GM19463 (cell line): ENCODE measurements around the gene GTPBP10.
"Not testable (repeated sequence)": the region's sequence is repeated elsewhere in the genome, so short reads cannot be mapped to it uniquely, and the experiment has no call there.

Experiments used
- ATAC-seq: cut with Tn5 transposase; IDR thresholded peaks from one replicate; pipeline ENCODE4 v1.9.1; 2021; ENCODE audit warnings: mild to moderate bottlenecking, moderate library complexity; ENCODE audit not compliant: unreplicated experiment

Gene GTPBP10

GRCh38 chr7:90350032-90350431 lies 3.5 kb downstream of the GTPBP10 start:
- not testable (repeated sequence) for ATAC-seq

GRCh38 chr7:90351987-90352386 lies 5.5 kb downstream of the GTPBP10 start:
- ATAC-seq = no peak

GRCh38 chr7:90383422-90383821 lies 36.9 kb downstream of the GTPBP10 start:
- no peak for ATAC-seq

GRCh38 chr7:90383861-90384260 lies 37.3 kb downstream of the GTPBP10 start:
- ATAC-seq = no peak

- ATAC-seq = no peak
Measured at GRCh38 chr7:90384433-90384832, 37.9 kb downstream of the GTPBP10 start.

- ATAC-seq = no peak
Measured at GRCh38 chr7:90387470-90388240, 41.1 kb downstream of the GTPBP10 start.

GRCh38 chr7:90390926-90391325 lies 44.4 kb downstream of the GTPBP10 start:
- ATAC-seq = no peak

- ATAC-seq = no peak
Measured at GRCh38 chr7:90391488-90391887, 45.0 kb downstream of the GTPBP10 start.

GRCh38 chr7:90396420-90396819 lies 49.9 kb downstream of the GTPBP10 start:
- ATAC-seq = no peak

- no peak for ATAC-seq
Measured at GRCh38 chr7:90401989-90402388, 55.5 kb downstream of the GTPBP10 start.

- no peak for ATAC-seq
Measured at GRCh38 chr7:90402785-90403173, 56.3 kb downstream of the GTPBP10 start.

- peak; percentile 92 for ATAC-seq
Measured at GRCh38 chr7:90403174-90404113, 56.9 kb downstream of the GTPBP10 start, which contains the start of gene CLDN12. Gene CLDN12, plus strand, starts transcription at chr7:90403461. Its CDS starts 9,216 bp downstream, at chr7:90412677.

GRCh38 chr7:90404777-90405176 lies 58.3 kb downstream of the GTPBP10 start:
- ATAC-seq = no peak

- no peak for ATAC-seq
Measured at GRCh38 chr7:90407484-90407821, 60.9 kb downstream of the GTPBP10 start.

- ATAC-seq = no peak
Measured at GRCh38 chr7:90408142-90408541, 61.6 kb downstream of the GTPBP10 start.

GRCh38 chr7:90409667-90410066 lies 63.2 kb downstream of the GTPBP10 start:
- ATAC-seq = no peak

- ATAC-seq = no peak
Measured at GRCh38 chr7:90411510-90411909, 65.0 kb downstream of the GTPBP10 start.

- no peak for ATAC-seq
Measured at GRCh38 chr7:90412458-90413184, 66.1 kb downstream of the GTPBP10 start.

- ATAC-seq = no peak
Measured at GRCh38 chr7:90413185-90413528, 66.6 kb downstream of the GTPBP10 start.

- ATAC-seq = no peak
Measured at GRCh38 chr7:90421651-90422050, 75.1 kb downstream of the GTPBP10 start.

GRCh38 chr7:90424720-90425119 lies 78.2 kb downstream of the GTPBP10 start:
- peak; percentile 93 for ATAC-seq
